HG03460 (cell line): ENCODE results near the gene INAFM1.

ENCODE experiments used
- ATAC-seq: cut with Tn5 transposase; IDR thresholded peaks from one replicate; pipeline ENCODE4 v1.9.1; 2021; ENCODE audit not compliant: unreplicated experiment

The INAFM1 gene

GRCh38 chr19:47309038-47309437 lies 34.4 kb downstream of the INAFM1 start:
- no peak for ATAC-seq

GRCh38 chr19:47309608-47310007 lies 34.9 kb downstream of the INAFM1 start, which contains the start of gene C5AR1:
Gene C5AR1, plus strand, starts transcription at chr19:47309861. Its CDS starts 35 bp downstream, at chr19:47309896.
- no peak for ATAC-seq

- ATAC-seq: no peak
Observed at GRCh38 chr19:47310323-47310722, 35.6 kb downstream of the INAFM1 start.

GRCh38 chr19:47310819-47311218 lies 36.1 kb downstream of the INAFM1 start:
- ATAC-seq: no peak

GRCh38 chr19:47312366-47313006 lies 37.8 kb downstream of the INAFM1 start:
- ATAC-seq: no peak

- ATAC-seq: no peak
Observed at GRCh38 chr19:47313754-47314295, 39.1 kb downstream of the INAFM1 start.

GRCh38 chr19:47315125-47315821 lies 40.6 kb downstream of the INAFM1 start:
- no peak for ATAC-seq

GRCh38 chr19:47316513-47316912 lies 41.8 kb downstream of the INAFM1 start:
- no peak for ATAC-seq

- no peak for ATAC-seq
Observed at GRCh38 chr19:47319923-47320871, 45.5 kb downstream of the INAFM1 start.

GRCh38 chr19:47321630-47322029 lies 46.9 kb downstream of the INAFM1 start:
- no peak for ATAC-seq

GRCh38 chr19:47322058-47322457 lies 47.4 kb downstream of the INAFM1 start:
- no peak for ATAC-seq

- ATAC-seq: no peak
Observed at GRCh38 chr19:47323409-47323808, 48.7 kb downstream of the INAFM1 start.

- ATAC-seq: no peak
Observed at GRCh38 chr19:47323872-47324271, 49.2 kb downstream of the INAFM1 start.

GRCh38 chr19:47324502-47324901 lies 49.8 kb downstream of the INAFM1 start:
- ATAC-seq: no peak
